GM21360 (cell line): ENCODE data around the gene PHPT1.

Source experiments
- ATAC-seq: cut with Tn5 transposase; IDR thresholded peaks from one replicate; pipeline ENCODE4 v1.9.1; 2021; ENCODE audit warnings: mild to moderate bottlenecking, moderate library complexity; ENCODE audit not compliant: unreplicated experiment

Gene PHPT1

GRCh38 chr9:136846376-136847087, 2.7 kb upstream of the PHPT1 start:
- no peak for ATAC-seq

- ATAC-seq: no peak
Observed at GRCh38 chr9:136847088-136847825, 2.0 kb upstream of the PHPT1 start.

- no peak for ATAC-seq
Observed at GRCh38 chr9:136847826-136848392, 1.3 kb upstream of the PHPT1 start.

- ATAC-seq: no peak
Observed at GRCh38 chr9:136848393-136849037, 694 bp upstream of the PHPT1 start.

GRCh38 chr9:136849960-136850865, 1.0 kb downstream of the PHPT1 start:
- ATAC-seq: no peak

GRCh38 chr9:136850866-136851775, 1.9 kb downstream of the PHPT1 start:
- ATAC-seq: no peak

- ATAC-seq: no peak
Observed at GRCh38 chr9:136851941-136852663, 2.9 kb downstream of the PHPT1 start, which contains the start of gene MAMDC4. MAMDC4 (plus strand) TSS chr9:136852346; CDS start chr9:136852417, 71 bp downstream.

GRCh38 chr9:136852664-136853595, 3.7 kb downstream of the PHPT1 start:
- no peak for ATAC-seq

- ATAC-seq: no peak
Observed at GRCh38 chr9:136853596-136854112, 4.4 kb downstream of the PHPT1 start.

GRCh38 chr9:136854113-136854841, 5.1 kb downstream of the PHPT1 start:
- ATAC-seq: no peak

- no peak for ATAC-seq
Observed at GRCh38 chr9:136854842-136855460, 5.7 kb downstream of the PHPT1 start.

- ATAC-seq: no peak
Observed at GRCh38 chr9:136855461-136856078, 6.4 kb downstream of the PHPT1 start.

GRCh38 chr9:136856079-136856476, 6.9 kb downstream of the PHPT1 start:
- ATAC-seq: no peak

- ATAC-seq: no peak
Observed at GRCh38 chr9:136856541-136857141, 7.4 kb downstream of the PHPT1 start.

- no peak for ATAC-seq
Observed at GRCh38 chr9:136857166-136857565, 8.0 kb downstream of the PHPT1 start.
